DND-41 (cell line): Measurements from ENCODE around the gene SEPTIN5.

Experiments
- CTCF ChIP-seq: IDR thresholded peaks from 2 replicates; pipeline ENCODE4 v1.5.1; 2012; ENCODE audit warnings: borderline replicate concordance, low read length, moderate library complexity, mild to moderate bottlenecking; ENCODE audit not compliant: poor library complexity, severe bottlenecking; ENCODE audit errors: extremely low read depth
- EZH2 ChIP-seq: IDR thresholded peaks from 3 replicates; pipeline ENCODE4 v1.6.1; 2012; ENCODE audit warnings: borderline replicate concordance, low read depth, mild to moderate bottlenecking, moderate library complexity, low read length, inconsistent platforms; ENCODE audit not compliant: severe bottlenecking

GRCh38 chr22:19691721-19692341, 22.5 kb upstream of the SEPTIN5 start:
- TF ChIP-seq CTCF (no peak), EZH2 (no peak)
